ENCODE measurements around the gene ABLIM2. TPM values are rescaled to one million over a fixed set of nuclear protein-coding genes. Genes with fewer than 3 reads are reported as not detected.

ABLIM2 gene
- total RNA-seq, 1 donor from 2014 or later = 5.2 TPM

DNA sequence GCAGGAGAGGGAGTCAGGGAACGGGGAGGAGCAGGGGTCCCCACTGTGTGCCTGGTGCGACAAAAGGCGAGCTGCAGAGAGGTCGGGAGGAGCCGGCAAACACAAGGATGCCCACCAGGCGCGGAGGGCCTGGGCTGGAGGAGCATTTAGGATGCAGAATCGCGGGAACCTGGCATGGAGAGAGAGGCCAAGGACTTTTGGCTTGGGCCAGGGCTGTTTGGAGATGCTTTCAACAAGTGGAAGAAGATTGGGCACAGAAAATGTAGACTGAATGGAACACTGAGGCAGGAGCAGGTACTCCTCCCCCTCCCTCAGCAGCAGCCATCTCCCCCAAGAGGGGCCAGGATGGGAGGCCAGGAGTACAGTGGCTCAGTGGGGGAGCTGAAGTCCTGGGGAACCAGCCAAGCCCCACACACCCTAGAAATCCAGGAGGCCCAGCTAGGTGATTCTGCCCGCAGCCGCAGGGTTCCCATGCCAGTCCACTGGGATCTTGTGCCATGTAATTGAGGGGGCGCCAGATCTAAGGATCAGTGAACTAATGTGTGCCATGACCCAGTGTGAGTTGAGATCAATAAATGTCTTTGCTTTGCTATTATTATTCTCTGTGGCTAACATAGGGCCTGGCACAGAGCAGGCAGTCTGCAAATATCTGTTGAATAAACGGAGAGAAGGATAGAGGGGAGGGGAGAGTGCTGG lies 1.1 kb upstream of the ABLIM2 start:
- no peak for DNase-seq (ENCODE audit: low read depth in 2 of 2)

DNA sequence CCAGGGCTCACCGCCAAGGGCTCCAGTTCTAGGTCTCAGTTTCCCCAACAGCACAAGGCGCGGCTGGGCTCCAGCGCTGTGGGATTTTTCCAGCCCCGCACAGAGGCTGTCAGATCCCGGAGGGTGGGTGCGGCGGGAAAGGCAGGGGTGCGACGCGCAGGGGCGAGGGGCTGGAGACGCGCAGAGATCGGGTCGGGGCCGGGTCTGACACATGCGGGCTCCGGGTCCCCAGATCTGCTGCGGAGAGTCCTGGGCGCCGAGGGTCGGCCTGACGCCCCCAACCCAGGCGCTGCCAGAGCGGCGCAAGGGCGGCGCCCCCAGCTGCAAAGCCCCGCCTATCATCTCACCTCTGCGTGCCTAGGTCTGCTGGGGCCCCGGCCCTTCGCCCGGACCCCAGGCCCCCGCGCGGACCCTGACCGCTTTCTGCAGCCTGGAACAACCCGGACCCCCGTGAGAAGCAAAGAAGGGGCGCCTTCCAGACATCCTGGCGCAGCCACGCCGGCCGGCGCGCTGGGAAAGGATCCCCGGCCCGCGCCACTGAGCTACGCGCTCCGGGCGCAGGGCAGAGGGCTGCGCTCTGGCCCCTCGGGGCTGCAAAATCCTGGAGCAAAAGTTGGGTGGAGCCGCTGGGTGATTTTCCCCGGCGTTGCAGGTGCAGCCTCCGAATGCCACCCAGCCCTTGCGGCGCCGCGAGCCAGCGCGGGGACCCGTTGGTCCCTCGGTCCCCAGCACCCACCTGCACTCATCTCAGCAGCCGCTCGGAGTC lies 486 bp downstream of the ABLIM2 start:
- no peak for DNase-seq (ENCODE audit: low read depth in 2 of 2)

DNA sequence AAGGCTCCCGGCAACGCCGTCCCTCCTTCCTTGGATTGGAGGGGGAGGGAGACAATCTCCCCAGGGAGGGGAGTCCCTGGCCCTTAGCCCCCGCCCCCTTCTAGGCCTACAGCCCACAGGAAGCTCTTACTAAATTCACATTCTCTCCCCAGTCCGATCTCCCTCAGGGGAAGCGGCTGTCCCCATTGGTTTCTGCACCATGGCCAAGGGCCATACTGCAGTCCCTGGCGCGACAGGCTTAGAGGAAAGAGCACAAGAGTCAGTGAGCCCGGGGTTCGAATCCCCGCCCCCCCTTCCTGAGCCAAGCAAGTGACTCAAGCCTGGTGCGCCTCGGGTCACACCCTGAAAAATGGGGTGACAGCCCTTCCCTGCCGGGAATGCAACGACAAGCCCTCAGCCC lies 1.1 kb downstream of the ABLIM2 start:
- DNase-seq (ENCODE audit: low read depth in 2 of 2) = no peak

DNA sequence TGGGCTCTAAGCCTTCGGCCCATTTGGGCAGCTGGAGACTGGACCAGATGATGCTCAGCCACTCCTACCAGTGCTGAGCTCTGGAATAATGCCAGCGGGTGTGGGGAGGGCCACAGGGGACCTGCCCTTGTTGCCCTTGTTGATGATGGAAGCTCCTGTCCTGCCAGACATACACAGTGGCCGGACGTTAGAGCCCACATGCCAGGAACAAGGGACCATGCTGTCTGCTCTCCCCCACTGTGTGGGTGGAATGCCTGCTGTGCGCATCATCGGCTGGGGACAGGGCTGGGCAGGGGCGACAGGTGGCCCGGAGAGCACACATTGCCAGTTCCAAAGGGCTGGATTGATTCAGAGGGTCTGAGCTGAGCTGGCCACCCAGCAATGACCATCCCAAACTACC lies 2.0 kb downstream of the ABLIM2 start:
- peak in 1 of 2 donors; percentile 33 for DNase-seq (ENCODE audit: low read depth in 2 of 2)

DNA sequence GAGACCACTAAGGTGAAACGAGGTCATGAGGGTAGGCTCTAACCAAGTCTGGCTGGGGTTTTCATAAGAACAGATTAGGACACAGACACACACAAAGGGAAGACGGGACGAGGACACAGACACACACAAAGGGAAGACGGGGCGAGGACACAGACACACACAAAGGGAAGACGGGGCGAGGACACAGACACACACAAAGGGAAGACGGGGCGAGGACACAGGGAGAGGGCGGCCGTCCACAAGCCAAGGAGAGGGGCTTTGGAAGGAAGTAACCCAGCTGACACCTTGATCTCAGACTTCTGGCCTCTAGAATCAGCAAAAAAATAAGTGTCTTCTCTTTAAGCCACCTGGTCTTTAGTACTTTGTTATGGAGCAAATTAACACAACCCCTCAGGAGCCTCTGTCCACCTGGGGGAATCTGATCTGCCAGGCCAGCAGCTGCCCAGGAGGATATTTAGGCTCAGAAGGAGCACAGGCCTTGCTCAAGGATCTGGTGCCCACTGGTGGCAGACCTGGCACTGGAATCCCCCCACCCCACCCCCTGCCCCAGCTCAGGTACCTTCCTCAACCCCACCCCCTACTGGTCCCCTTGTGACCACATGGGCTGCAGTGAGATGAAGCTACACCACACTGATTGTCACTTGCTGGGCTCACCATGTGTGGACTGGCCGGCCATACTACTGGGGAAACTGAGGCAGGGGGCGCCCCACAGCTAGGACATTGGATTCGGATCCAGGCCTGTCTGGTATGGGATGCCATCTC lies 2.8 kb downstream of the ABLIM2 start:
- DNase-seq (ENCODE audit: low read depth in 2 of 2) = no peak

DNA sequence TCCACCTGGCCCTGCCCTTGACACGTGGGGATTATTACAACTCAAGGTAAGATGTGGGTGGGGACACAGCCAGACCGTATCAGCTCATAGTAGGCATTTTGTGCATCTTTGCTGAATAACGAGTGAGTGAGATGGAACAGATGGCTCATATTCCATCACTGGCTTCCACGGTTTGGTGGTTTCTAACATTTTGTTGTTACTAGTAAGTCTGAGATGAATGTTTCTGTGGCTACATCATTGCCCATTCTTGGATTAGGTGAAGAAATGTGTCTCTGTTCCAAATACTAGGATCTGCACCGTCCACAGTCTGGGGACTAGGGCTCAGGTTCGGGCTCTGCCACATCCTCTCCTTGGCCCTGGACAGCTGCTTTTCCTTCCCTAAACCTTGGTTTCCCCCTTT lies 3.6 kb downstream of the ABLIM2 start:
- DNase-seq (ENCODE audit: low read depth in 2 of 2) = no peak

DNA sequence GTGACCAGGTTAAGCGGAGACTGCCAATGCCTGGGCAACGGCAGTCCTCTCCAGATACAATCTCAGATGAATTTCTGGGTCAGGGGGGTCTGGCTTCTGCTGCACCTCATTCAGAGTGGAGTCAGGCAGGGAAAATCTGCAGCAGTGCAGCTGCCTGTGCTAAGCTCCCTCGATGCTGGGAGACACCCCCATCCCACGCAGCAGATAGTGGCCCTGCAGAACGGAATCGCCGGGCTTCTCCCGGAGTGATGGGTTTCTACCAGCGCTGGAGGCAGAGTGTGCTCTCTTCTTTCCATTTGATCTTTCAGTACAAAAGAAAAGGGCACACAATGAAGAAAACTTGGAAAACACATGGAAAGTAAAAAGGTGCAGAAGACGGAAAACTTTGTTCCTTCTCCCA lies 5.2 kb downstream of the ABLIM2 start:
- DNase-seq (ENCODE audit: low read depth in 2 of 2) = no peak

DNA sequence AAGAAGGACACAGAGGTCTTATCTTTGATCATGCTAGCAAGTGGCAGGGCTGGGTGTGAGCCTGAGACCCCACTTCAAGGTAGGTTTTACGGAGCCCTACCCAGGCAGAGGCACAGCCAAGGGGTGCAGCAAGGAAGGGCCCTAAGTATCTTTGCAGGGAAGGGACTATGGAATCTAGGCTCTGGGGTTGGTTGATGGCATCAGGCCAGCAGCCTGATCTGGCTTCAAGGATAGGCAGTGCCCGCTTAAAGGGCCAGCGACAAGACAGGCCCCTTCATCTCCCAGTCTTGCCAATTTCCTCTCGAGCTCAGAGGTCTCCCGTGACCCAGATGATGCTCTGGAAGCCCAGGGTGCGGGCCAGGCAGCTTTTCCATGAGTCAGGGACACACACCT lies 5.8 kb downstream of the ABLIM2 start:
- no peak for DNase-seq (ENCODE audit: low read depth in 2 of 2)

DNA sequence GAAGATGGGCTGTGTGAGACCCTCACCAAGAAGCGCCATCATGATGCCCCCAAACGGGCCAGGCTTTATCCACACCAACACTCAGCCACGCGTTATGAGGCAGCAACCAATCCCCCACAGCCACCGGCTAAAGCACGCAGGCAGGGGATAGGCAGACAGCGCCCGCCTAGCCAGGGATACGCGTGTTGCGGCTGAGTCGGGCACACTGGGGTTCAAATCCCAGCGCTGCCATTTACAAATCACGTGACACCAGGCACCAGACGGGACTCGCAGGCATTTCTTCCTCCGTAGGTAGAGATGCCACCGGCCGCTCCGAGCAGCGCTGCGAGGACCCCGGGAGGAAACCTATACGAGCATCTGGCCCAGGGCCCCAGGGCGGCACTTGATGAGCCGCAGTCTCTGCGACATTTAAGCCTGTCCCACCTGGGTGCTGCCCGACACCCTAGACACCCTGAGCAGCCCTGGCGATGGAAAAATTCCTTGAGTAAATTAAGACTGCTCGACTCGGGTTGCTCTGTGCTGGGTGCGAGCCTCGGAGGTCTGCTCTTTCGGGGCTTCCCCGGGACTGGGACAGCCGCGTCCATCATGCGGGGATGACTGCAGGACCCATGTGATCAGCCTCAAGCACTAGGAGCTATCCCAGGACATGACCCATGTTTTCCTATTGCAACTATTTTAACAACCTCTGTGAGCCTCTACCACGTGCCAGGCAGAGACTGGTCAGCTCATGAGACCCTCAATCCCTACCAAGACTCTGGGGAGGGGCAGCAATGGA lies 6.3 kb downstream of the ABLIM2 start:
- DNase-seq (ENCODE audit: low read depth in 2 of 2) = no peak

DNA sequence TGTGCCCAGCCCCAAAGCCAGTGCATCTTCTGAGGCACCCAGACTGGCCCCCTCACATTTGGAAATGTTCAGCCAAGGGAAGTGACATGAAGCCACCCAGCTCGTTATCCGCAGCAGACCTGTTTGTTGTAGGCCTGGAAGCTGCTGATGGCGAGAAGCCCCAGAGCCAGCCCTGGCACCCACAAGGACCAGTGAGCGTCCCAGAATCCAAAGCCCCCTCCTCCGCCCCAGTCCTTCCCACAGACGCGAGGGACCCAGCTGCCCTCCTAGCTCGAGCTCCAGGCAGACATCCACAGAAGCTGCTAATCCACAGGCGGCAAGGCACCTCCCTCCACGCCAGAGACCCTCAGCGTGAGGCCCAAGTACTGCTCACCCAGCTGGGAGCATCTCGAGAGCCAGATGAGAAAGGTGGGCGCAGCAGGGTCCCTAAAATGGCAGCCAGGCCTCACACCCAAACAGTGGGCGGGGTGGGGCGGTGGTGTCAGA lies 7.4 kb downstream of the ABLIM2 start:
- DNase-seq (ENCODE audit: low read depth in 2 of 2) = no peak

DNA sequence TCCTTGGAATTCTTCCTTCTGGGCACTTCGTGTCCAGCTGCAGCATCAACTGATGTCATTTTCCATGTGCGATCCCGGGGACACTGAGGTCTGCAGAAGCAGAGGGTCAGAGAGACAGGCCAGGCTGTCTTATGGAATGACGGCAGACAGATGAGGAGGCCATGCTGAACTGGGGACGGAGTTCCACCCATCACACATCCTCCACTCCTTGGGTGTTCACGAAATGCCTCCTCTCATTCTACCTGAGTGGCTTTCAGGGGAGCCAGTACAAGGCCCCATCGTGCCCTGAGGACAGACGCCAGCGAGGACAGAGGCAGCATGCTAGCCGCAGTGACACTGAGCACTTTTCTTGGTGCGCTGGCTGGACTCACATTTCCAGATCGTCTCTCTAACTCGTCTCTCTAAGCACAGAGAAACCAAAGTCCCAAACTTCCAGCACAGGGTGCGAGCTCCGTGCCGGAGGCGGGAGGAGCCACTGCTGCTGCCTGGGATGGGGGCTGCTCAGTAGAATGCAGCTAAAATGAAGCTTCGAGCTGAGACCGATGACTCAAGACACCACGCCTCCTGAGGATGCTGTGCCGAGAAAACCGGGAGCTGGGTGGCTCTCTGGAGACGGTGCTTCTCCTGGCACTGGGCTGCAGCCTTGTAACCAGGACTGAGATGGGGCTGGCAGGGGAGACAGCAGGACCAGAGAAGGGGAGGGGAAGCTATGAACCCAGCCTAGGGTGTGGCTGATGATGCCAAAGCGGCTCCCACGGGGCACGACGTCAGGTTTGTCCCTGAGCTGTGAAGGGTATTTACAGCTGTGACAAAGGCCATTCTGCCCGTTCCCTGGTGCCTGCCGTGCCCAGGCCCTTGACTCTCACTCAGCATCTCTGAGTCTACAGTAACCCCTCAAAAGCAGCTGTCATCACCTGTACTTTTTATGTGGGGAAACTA lies 8.2 kb downstream of the ABLIM2 start:
- DNase-seq (ENCODE audit: low read depth in 2 of 2) = no peak

DNA sequence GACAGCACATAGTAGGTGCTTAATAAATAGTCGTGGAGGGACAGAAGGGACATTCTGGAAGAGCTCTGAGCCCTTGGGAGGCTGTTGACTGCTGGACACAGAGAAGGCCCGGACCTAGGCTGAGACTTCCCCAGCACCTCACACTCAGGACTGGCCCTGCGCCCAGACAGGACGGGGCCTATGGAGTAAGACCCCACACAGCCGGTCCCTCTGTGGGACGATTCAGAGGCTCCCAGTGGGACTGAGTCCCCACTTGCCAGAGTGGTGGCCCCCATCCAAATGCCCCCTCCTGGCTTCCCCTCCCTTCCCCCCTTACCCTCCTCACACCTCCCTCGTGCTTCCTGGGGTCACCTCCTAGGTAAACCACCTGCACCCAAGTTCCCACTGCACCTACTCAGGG lies 8.9 kb downstream of the ABLIM2 start:
- no peak for DNase-seq (ENCODE audit: low read depth in 2 of 2)

DNA sequence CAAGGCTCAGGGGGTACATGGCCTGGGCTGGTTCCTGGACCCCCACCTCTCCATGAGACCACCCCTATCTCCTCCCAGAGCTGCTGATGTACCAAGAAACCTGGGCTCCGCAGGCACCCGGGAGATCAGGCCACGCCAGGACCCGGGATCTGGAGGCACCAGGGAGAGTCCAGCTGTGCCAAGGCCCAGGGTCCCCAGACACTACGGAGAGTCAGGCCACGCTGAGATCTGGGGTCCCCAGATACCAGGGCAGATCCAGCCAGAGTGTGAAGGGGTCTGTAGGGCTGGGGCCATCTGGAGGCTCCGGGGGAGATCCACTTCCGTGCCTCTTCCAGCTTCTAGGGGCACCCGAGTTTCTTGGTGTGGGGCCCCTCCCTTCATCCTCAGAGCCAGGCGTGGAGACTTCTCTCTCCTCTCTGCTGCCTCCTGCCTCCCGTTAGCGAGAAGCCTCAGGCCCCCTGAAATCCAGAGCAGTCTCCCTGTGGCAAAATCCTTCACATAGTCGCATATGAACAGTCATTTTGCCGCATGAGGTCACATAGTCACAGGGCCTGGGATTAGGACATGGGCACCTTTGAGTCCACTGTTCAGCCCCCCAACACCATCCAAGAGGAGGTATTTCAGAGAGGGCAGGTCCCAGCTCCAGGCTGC lies 9.7 kb downstream of the ABLIM2 start:
- DNase-seq (ENCODE audit: low read depth in 2 of 2) = no peak

DNA sequence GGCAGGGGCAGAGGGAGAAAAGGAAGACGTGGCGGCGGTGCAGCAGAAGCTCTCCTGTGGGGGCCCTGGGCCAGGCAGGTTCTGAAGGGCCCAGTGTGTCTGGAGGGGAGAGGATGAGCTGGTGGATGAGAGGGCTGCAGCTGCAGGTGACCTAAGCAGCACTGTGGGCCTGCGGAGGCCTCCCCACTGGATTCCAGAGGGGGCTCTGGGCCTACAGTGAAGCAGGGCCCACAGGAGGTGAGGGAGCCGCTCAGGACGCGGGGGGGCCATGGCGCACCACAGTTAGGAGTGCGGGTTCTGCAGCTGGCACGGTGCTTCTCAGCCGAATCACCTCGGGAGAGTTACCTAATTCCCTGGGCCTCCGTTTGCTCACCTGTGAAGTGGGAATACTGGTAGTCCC lies 10.5 kb downstream of the ABLIM2 start:
- no peak for DNase-seq (ENCODE audit: low read depth in 2 of 2)

DNA sequence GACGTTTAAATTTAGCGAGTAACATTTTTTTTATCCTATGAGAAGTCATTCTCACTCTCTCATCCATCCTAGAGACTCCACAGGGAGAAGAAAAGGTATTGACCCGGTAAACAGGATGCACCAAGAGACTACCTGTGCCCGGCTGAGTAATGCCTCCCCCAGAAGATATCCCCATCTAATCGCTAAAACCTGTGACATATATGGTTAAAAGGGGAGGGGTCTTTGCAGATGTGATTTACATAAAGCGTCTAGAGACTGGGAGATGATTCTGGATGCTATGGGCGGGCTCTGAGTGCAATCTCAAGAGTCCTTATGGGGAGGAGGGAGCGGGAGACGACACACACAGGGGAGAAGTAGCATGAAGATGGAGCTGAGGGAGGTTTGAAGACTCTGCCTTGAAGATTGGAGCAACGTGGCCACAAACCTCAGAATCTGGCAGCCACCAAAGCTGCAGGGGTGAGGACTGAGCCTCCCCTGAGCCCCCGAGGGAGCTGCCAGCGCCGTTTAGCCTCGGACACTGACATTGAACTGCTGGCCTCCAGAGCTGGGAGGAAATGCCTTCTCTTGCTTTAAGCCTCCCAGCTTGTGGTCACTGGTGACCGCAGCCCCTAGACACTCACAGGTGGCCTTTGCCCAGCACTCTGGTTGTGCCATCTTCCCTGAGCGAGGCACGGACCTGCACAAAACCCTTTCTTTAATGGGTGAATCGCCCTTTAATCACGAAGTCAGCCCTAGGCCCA lies 11.2 kb downstream of the ABLIM2 start:
- no peak for DNase-seq (ENCODE audit: low read depth in 2 of 2)

DNA sequence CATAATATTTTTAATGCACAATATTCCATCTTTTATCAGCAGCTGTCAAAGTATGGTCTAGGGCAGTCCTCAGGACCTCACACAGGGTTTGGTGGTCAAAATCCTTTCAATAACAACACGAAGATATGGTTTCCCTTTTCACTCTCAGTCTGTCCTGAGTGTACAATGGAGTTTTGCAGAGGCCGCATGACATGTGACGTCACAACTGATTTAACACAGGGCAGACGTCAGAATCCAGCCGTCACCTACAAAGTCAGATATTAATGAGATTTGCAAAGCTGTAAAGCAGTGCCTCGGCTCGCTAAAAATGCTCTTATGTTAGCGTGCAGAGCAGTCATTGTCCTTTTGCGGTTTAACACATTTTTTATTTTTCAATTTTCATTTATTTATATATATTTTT lies 12.5 kb downstream of the ABLIM2 start:
- DNase-seq (ENCODE audit: low read depth in 2 of 2) = no peak

DNA sequence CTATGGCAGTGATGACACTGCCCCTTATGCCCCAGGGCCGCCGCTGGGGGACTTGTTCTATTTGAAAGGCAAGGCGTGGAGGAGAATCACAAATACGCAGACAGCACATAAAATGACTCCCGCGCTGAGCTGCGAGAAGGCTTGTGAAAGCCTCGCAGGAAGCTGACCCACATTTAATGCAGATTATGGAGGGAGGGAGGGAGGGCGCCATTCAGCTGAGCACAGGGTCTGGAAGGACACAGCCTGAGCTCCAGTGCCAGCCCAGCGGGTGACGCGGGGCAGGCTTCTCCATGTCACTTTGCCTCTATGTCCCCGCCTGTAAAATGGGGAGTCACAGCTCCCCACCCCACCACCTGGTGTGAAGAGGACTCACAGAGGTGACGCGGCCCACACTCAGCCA lies 14.3 kb downstream of the ABLIM2 start:
- DNase-seq (ENCODE audit: low read depth in 2 of 2) = no peak

DNA sequence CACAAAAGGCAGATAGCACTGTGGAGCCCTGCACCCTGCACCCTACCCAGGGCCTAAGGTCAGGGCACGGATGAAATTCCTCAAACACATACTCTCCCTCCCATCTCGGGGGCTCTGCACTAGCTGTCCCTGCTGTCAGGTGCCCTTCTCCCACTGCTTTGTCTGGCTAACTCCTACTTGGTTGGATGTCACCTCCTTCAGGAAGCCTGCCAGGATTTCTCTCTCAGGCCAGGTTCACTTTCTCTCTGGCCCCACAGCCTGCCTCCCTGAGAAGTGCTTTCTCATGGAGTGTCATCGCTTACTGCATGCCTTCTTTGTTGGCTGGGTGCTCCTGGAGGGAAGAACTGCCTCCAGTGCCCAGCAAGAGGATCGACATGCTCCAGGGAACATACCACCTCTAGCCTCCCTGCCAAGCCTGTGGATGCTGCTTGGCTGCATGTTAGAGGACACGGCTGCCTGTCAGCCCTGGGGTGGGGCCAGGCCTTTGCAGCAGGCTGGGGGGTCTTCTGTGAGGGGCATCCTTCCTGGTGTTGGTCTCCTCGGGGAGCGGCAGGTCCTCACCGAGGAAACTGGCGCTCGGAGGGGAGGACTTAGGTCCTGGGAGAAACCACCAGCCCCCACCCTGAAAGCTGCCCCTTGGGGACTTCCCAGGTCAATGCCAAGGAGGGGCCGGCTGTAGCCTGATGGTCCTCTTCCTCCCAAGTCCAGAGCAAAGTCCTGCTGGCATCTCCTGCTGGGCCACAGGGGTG lies 15.0 kb downstream of the ABLIM2 start:
- DNase-seq (ENCODE audit: low read depth in 2 of 2) = no peak

DNA sequence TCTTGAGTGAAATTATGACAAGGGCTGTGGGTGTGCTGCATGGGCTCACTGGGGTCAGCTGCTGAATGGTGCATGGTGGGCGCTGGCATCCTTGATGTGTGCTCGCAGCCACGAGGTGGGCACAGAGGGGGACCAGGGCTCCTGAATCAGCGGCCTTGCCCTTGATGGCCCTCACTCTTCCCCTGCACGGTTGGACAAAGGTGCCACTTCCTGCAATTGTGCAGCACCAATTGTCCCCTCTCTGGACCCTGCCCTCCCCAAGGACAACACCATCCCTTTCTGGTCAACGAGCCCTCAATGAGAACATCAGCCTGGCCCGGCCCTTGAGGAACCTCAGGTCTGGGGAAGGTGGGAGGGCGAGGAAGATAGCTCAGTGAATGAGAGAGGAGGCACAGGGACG lies 16.1 kb downstream of the ABLIM2 start:
- DNase-seq (ENCODE audit: low read depth in 2 of 2) = no peak

Measured in lung microvascular endothelial cell (primary cell).